ENCODE results near the gene HEMK1.

GRCh38 chr3:50580683-50581458 is 11.5 kb downstream of the HEMK1 start:
- TF ChIP-seq CTCF (conservative IDR thresholded peaks at IDR 0.05) = no peak
- TF ChIP-seq ZFX (IDR thresholded peaks at IDR 0.05) = no peak
